B cell (primary cell): ENCODE results near the gene CCL23. TPM values are rescaled to one million over a fixed set of nuclear protein-coding genes. Genes with fewer than 3 reads are reported as not detected.

Experiments
- ATAC-seq: fragments of 200-7000 bp; cut with Tn5 transposase; one replicate; pipeline ENCODE4 v1.10.0; 2021; ENCODE audit warnings: low read depth, mild to moderate bottlenecking, moderate number of reproducible peaks, moderate library complexity
- CTCF ChIA-PET: fragments of 350-600 bp; sonication (Branson Sonifier 250); formaldehyde crosslinking; loops from one replicate; lab custom pipeline; 2021; ENCODE audit warnings: antibody characterized with exemption, inconsistent platforms; lab: Charles Lee
- POLR2A ChIA-PET: fragments of 350-600 bp; sonication (Branson Sonifier 250); formaldehyde crosslinking; loops from one replicate; lab custom pipeline; 2021; ENCODE audit warnings: antibody characterized with exemption; lab: Charles Lee
- DNase-seq: peaks from one replicate; pipeline ENCODE4 v3.0.0; 2013
- H2AFZ ChIP-seq: 2 replicates; pipeline ENCODE4 v1.6.1; 2012; ENCODE audit warnings: mild to moderate bottlenecking, low read depth, low read length; ENCODE audit not compliant: insufficient read depth, poor library complexity, severe bottlenecking
- H3K27ac ChIP-seq, 2 donors: 1 replicate in 1 of 2; 2 replicates in 1 of 2; pipeline ENCODE4 v1.5.1; 2012 to 2013; ENCODE audit warnings: low read length in 2 of 2, mild to moderate bottlenecking in 2 of 2, moderate library complexity in 1 of 2
- H3K27me3 ChIP-seq, 4 experiments: fragments of 200-600 bp in 1 of 4; sonication (generic) in 1 of 4; replicated peaks in 1 of 4; 1 replicate in 2 of 4; 2 replicates in 2 of 4; pipeline versions ENCODE4 v1.6.1 to v1.7.0; 2013 to 2016; ENCODE audit warnings: low read length in 3 of 4, mild to moderate bottlenecking in 2 of 4, mixed read lengths in 1 of 4, moderate library complexity in 1 of 4; ENCODE audit not compliant: insufficient read depth in 4 of 4, control insufficient read depth in 3 of 4; ENCODE audit errors: control extremely low read depth in 1 of 4
- H3K36me3 ChIP-seq, 2 experiments: replicated peaks in 1 of 2; 1 replicate in 1 of 2; 2 replicates in 1 of 2; pipeline versions ENCODE4 v1.6.1 to v1.7.1; 2013; ENCODE audit warnings: low read length in 1 of 2; ENCODE audit not compliant: insufficient read depth in 2 of 2, control insufficient read depth in 1 of 2; ENCODE audit errors: control extremely low read depth in 1 of 2, extremely low read depth in 1 of 2
- H3K4me1 ChIP-seq, 2 donors: fragments of 200-600 bp in 1 of 2; sonication (generic) in 1 of 2; 1 replicate in 1 of 2; 2 replicates in 1 of 2; pipeline versions ENCODE4 v1.5.1 to v1.6.1; 2013 to 2017; ENCODE audit warnings: low read length in 2 of 2; ENCODE audit not compliant: control insufficient read depth in 2 of 2, insufficient read depth in 2 of 2
- H3K4me2 ChIP-seq: replicated peaks from 2 replicates; pipeline ENCODE3; 2012; ENCODE audit warnings: mild to moderate bottlenecking, low read depth, low read length; ENCODE audit not compliant: poor library complexity, severe bottlenecking
- H3K4me3 ChIP-seq, 5 experiments: fragments of 200-600 bp in 1 of 5; sonication (generic) in 1 of 5; 1 replicate in 3 of 5; 2 replicates in 2 of 5; pipeline versions ENCODE4 v1.5.1 to v1.7.0; 2011 to 2016; ENCODE audit warnings: low read length in 4 of 5, mild to moderate bottlenecking in 4 of 5, low read depth in 2 of 5, control low read depth in 1 of 5, moderate library complexity in 1 of 5; ENCODE audit not compliant: insufficient read depth in 1 of 5; ENCODE audit errors: control extremely low read depth in 1 of 5, extremely low read depth in 1 of 5
- H3K79me2 ChIP-seq: fragments of 200-600 bp; sonication (generic); one replicate; pipeline ENCODE4 v1.6.0; 2016; ENCODE audit warnings: low read length; ENCODE audit not compliant: control insufficient read depth, insufficient read depth
- H3K9ac ChIP-seq: fragments of 200-600 bp; sonication (generic); 2 replicates; pipeline ENCODE4 v1.6.1; 2017; ENCODE audit warnings: mild to moderate bottlenecking, low read length, moderate library complexity
- H3K9me3 ChIP-seq, 3 donors: one replicate each; pipeline versions ENCODE4 v1.6.1 to v1.7.1; 2013; ENCODE audit warnings: low read length in 2 of 3; ENCODE audit not compliant: control insufficient read depth in 2 of 3, insufficient read depth in 1 of 3; ENCODE audit errors: control extremely low read depth in 1 of 3
- H4K20me1 ChIP-seq: 2 replicates; pipeline ENCODE4 v1.6.0; 2012; ENCODE audit warnings: mild to moderate bottlenecking, low read length; ENCODE audit not compliant: insufficient read depth, control insufficient read depth, poor library complexity, severe bottlenecking
- H3K27ac Mint-ChIP-seq: one replicate; pipeline ENCODE4 v1.8.0; 2021; ENCODE audit warnings: mixed read lengths
- H3K27me3 Mint-ChIP-seq: one replicate; pipeline ENCODE4 v1.8.0; 2021; ENCODE audit warnings: mixed read lengths
- H3K4me1 Mint-ChIP-seq: one replicate; pipeline ENCODE4 v1.8.0; 2021; ENCODE audit warnings: mixed read lengths
- H3K4me3 Mint-ChIP-seq: one replicate; pipeline ENCODE4 v1.8.0; 2021; ENCODE audit warnings: mixed read lengths
- H3K9me3 Mint-ChIP-seq: one replicate; pipeline ENCODE4 v1.8.0; 2022; ENCODE audit warnings: mixed read lengths; ENCODE audit not compliant: insufficient read depth
- CTCF ChIP-seq: fragments of 200-600 bp; IDR thresholded peaks from one replicate; pipeline ENCODE4 v1.8.0; 2022; ENCODE audit warnings: antibody characterized with exemption, mild to moderate bottlenecking
- EZH2 ChIP-seq: IDR thresholded peaks from 2 replicates; pipeline ENCODE4 v1.6.1; 2012; ENCODE audit warnings: borderline replicate concordance, low read depth, mild to moderate bottlenecking, moderate library complexity, low read length; ENCODE audit not compliant: insufficient read depth, poor library complexity, severe bottlenecking
- WGBS: methylation state at CpG from one replicate; pipeline ENCODE4 v1.1.5; 2013; ENCODE audit warnings: missing lambda C conversion rate; ENCODE audit not compliant: insufficient coverage; 5-methylcytosine and 5-hydroxymethylcytosine counted together
- intact Hi-C: fragments of 100-400 bp; cut with micrococcal nuclease; formaldehyde crosslinking; loops from one replicate; pipeline ENCODE4 v1.10.0; 2022
- polyA plus RNA-seq: library from polyadenylated mRNA; depleted of rRNA; stranded (reverse); fragments of >200 nt; gene quantifications from 2 replicates; pipeline ENCODE4 v1.2.3, GENCODE V29; 2012
- total RNA-seq, 2 donors: library from RNA; stranded (reverse); fragments of 120-200 nt in 1 of 2; gene quantifications; 1 replicate in 1 of 2; 2 replicates in 1 of 2; pipeline versions ENCODE4 v1.2.3 to v1.2.4, GENCODE V29; 2013 to 2022

The CCL23 gene
- total and polyA plus RNA-seq, 2 donors (not counting 1 experiment from before 2014, with no cell fraction given) = 0.61 TPM; not detected in 1

GRCh38 chr17:36000732-36001109, 17.1 kb downstream of the CCL23 start:
- WGBS = 100% methylated on average over 1 of the region's 6 CpGs
- H3K4me3 Mint-ChIP-seq = no peak overlapping the region
- H3K9ac ChIP-seq = no peak overlapping the region

GRCh38 chr17:35998756-35999155, 19.0 kb downstream of the CCL23 start:
- no peak overlapping the region for H3K4me3 ChIP-seq
- no peaks in the 10 kb centered on the region for H3K79me2 ChIP-seq
- H3K27me3 ChIP-seq = peaks cover 0 to 4% (median 0%) of the 10 kb centered on the region in 4 experiments
- H3K9me3 ChIP-seq = no peaks in the 10 kb centered on the region
- H3K4me2 ChIP-seq = no peak overlapping the region
- H3K36me3 ChIP-seq = no peaks in the 10 kb centered on the region
- H3K4me1 Mint-ChIP-seq = peaks cover 39% of the 10 kb centered on the region
- POLR2A ChIA-PET = no interaction called here
- peaks cover 25% of the 10 kb centered on the region for H3K27me3 Mint-ChIP-seq
- H4K20me1 ChIP-seq = no peaks in the 10 kb centered on the region
- no peak overlapping the region for H3K27ac ChIP-seq
- H2AFZ ChIP-seq = no peak overlapping the region
- CTCF ChIA-PET = no interaction called here
- no peak for DNase-seq
- TF ChIP-seq EZH2 (no peak), CTCF (no peak)
- H3K27ac Mint-ChIP-seq = no peak overlapping the region
- no CpG with 5 or more reads among the region's 1 CpG for WGBS
- H3K4me3 Mint-ChIP-seq = no peak overlapping the region
- ATAC-seq = no peak
- H3K9ac ChIP-seq = no peak overlapping the region
- intact Hi-C loops = no loop called here
- H3K4me1 ChIP-seq = peaks cover 16 to 30% of the 10 kb centered on the region in 2 donors
- no peaks in the 10 kb centered on the region for H3K9me3 Mint-ChIP-seq

More at GRCh38 chr17:36000732-36001109, 17.1 kb downstream of the CCL23 start:
- peaks cover 21 to 36% of the 10 kb centered on the region in 2 donors for H3K4me1 ChIP-seq
- peaks cover 35% of the 10 kb centered on the region for H3K4me1 Mint-ChIP-seq
- ChIA-PET POLR2A (interaction anchor here (0.7 kb wide), 1 partner anchor 560 kb away, joined by 6 read pairs; no protein-coding TSS in a partner anchor), CTCF (interaction anchor here (1.6 kb wide), 1 partner anchor 22 kb away, joined by 4 read pairs; no protein-coding TSS in a partner anchor)
- no peak overlapping the region for H3K4me3 ChIP-seq
- peaks cover 25% of the 10 kb centered on the region for H3K27me3 Mint-ChIP-seq
- TF ChIP-seq EZH2 (no peak), CTCF (no peak)
- H4K20me1 ChIP-seq = no peaks in the 10 kb centered on the region
- no peak overlapping the region for H2AFZ ChIP-seq
- H3K9me3 ChIP-seq = no peaks in the 10 kb centered on the region
- no peaks in the 10 kb centered on the region for H3K9me3 Mint-ChIP-seq
- H3K27ac Mint-ChIP-seq = no peak overlapping the region
- peaks cover 0 to 4% (median 0%) of the 10 kb centered on the region in 4 experiments for H3K27me3 ChIP-seq
- no peaks in the 10 kb centered on the region for H3K36me3 ChIP-seq
- DNase-seq (no peak), ATAC-seq (no peak)
- intact Hi-C loops = no loop called here
- H3K79me2 ChIP-seq = no peaks in the 10 kb centered on the region
- no peak overlapping the region for H3K27ac ChIP-seq
- H3K4me2 ChIP-seq = no peak overlapping the region
